Heart left ventricle (tissue), 16 donors: ENCODE data around the gene ZNF341. TPM values are rescaled to one million over a fixed set of nuclear protein-coding genes. Genes with fewer than 3 reads are reported as not detected.

Experiments
- ATAC-seq, 4 donors: fragments of 200-7000 bp; cut with Tn5 transposase; one replicate each; pipeline ENCODE4 v1.9.1; 2020 to 2022; ENCODE audit warnings: moderate library complexity in 4 of 4, mild to moderate bottlenecking in 3 of 4, moderate number of reproducible peaks in 1 of 4
- DNase-seq, 5 donors: peaks; one replicate each; pipeline ENCODE4 v3.0.0-alpha.2; 2020
- H3K27ac ChIP-seq, 12 donors: fragments of 200-600 bp; sonication (generic) in 4 of 12; one replicate each; pipeline versions ENCODE4 v1.5.0 to v1.8.0; 2016 to 2022; ENCODE audit warnings: mild to moderate bottlenecking in 2 of 12
- H3K27me3 ChIP-seq, 9 donors: fragments of 200-600 bp; sonication (generic) in 2 of 9; one replicate each; pipeline versions ENCODE4 v1.5.1 to v1.8.0; 2016 to 2022; ENCODE audit warnings: mild to moderate bottlenecking in 3 of 9
- H3K36me3 ChIP-seq, 9 donors: fragments of 200-600 bp; sonication (generic) in 2 of 9; one replicate each; pipeline versions ENCODE4 v1.5.0 to v1.8.0; 2018 to 2022; ENCODE audit warnings: mild to moderate bottlenecking in 2 of 9
- H3K4me1 ChIP-seq, 12 donors: fragments of 200-600 bp; sonication (generic) in 4 of 12; one replicate each; pipeline versions ENCODE4 v1.5.0 to v1.8.0; 2016 to 2022; ENCODE audit warnings: mild to moderate bottlenecking in 3 of 12
- H3K4me3 ChIP-seq, 12 donors: fragments of 200-600 bp; sonication (generic) in 4 of 12; one replicate each; pipeline versions ENCODE4 v1.5.0 to v1.8.0; 2017 to 2022; ENCODE audit warnings: mild to moderate bottlenecking in 9 of 12, moderate library complexity in 4 of 12
- H3K9me3 ChIP-seq, 12 donors: fragments of 200-600 bp; sonication (generic) in 4 of 12; one replicate each; pipeline versions ENCODE4 v1.5.0 to v1.8.0; 2016 to 2022; ENCODE audit warnings: mild to moderate bottlenecking in 1 of 12
- CTCF ChIP-seq, 12 donors: fragments of 200-600 bp; sonication (generic) in 4 of 12; IDR thresholded peaks; one replicate each; pipeline versions ENCODE4 v1.5.0 to v1.8.0; 2018 to 2022; ENCODE audit warnings: antibody characterized with exemption in 12 of 12, mild to moderate bottlenecking in 5 of 12
- POLR2A ChIP-seq, 2 donors: fragments of 450-650 bp; IDR thresholded peaks; one replicate each; pipeline ENCODE4 v1.6.1; 2017; ENCODE audit warnings: antibody characterized with exemption in 2 of 2, mild to moderate bottlenecking in 2 of 2, moderate library complexity in 2 of 2
- WGBS, 4 donors: extraction: QIAGEN DNeasy Blood & Tissue Kit in 2 of 4; methylation state at CpG; one replicate each; pipeline versions ENCODE4 v1.1.5 to v1.1.7; 2013 to 2018; 5-methylcytosine and 5-hydroxymethylcytosine counted together
- intact Hi-C, 10 donors: fragments of 100-400 bp; cut with DNase I; formaldehyde crosslinking; loops; one replicate each; pipeline versions ENCODE4 v1.11.1 to v1.14.2; 2022
- long read RNA-seq, 3 donors: library from polyadenylated mRNA; unstranded; transcript quantifications; one replicate each; pipeline ENCODE4 v2.0.0, GENCODE V29; 2020 to 2021
- polyA plus RNA-seq, 2 donors: library from polyadenylated mRNA; stranded (reverse); fragments of 200-250 nt; gene quantifications; one replicate each; pipeline ENCODE4 v1.2.3, GENCODE V29; 2013
- total RNA-seq, 9 donors: library from RNA; depleted of rRNA in 2 of 9; stranded (reverse); fragments of >200 nt in 2 of 9; fragmentation: NEBNext Ultra II Directional in 3 of 9; extraction: Animal tissue kit (Norgen Biotek cat#: 25700) in 3 of 9; gene quantifications; one replicate each; pipeline versions ENCODE4 v1.1.0 to v1.2.4, GENCODE V29; 2016 to 2023
- donor health status: ischemic (EF 13 %, LVEDD 7.1; RV severe dilation, severe dysfunction).
- donor health status: healthy with polysubstance abuse.
- donor health status: DM: no; HTN: yes; CAD: no.
- donor health status: DM: no; HTN: no; CAD: no.
- donor health status: ischemic (EF 25% LVEDD 6.9; RV normal size, moderate dysfunction).
- donor health status: ischemic (EF 25% LVEDD 5.7; RV mildly dilated, moderate dysfunction).
- donor health status: healthy.
- donor health status: DM: yes; HTN: yes; CAD: no.
- donor health status: ischemic (EF 35%, LVEDD 5.7; RV mildly dilated, moderate dysfunction).
- donor health status: nonischemic (EF 11% LVEDD 7.7; RV severe dilation, severe dysfunction).
- donor health status: DM: yes; HTN: yes; CAD: no.
- donor health status: PGD.
- donor health status: ischemic (EF 29% LVEDD 5.4; RV normal size, mild dysfunction).
- donor health status: nonischemic (EF 23%, LVEDD 6.1; RV moderate dilation, normal function).

ZNF341 gene
- 1 to 10 TPM; 1.2 to 3.3 (median 1.5) TPM for total RNA-seq
- 1 to 10 TPM; 1.9 to 2.0 TPM for polyA plus RNA-seq
- long read RNA-seq, donor 1, partial matches to known transcripts: 2 of 2 reads
- long read RNA-seq, donor 1, other reads (novel, unspliced or antisense): 0 of 2 reads
- long read RNA-seq, donor 2, partial matches to known transcripts: 2 of 3 reads
- long read RNA-seq, donor 2, other reads (novel, unspliced or antisense): 0 of 3 reads
- long read RNA-seq, donor 3, partial matches to known transcripts: 3 of 5 reads
- long read RNA-seq, donor 3, other reads (novel, unspliced or antisense): 1 of 5 reads

DNA sequence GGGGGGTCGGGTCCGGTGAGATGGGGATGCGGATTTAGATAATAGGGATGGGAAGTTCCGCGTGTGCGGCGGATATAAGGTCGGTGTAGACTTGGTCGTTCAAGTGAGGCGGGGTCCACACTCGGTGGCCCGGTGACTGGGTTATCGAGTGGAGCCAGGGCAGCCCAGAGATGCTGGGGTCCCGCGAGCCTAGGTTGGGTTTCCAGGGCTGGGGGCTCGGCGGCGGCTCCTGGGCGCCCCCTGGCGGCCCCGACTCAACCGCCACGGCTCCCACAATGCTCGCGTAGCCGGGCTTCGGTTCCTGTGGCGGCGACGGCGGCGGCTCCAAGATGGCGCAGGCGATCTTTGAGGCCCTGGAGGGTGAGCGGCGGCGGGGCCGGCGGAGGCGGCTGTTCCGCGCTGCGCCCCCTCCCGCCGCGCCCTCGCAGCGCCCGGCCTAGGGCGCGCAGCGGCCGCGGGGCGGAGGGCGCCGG is at the start of gene ZNF341:
ZNF341 (plus strand) TSS at position 304 of the 473 bp plus-strand sequence; CDS start at position 330, 26 bp downstream.
- peaks cover 0 to 13% (median 9%) of the 10 kb centered on the region in 12 donors for H3K9me3 ChIP-seq
- TF ChIP-seq CTCF (IDR thresholded peaks at IDR 0.05): peak; percentile 82 to 97 (median 90)
- no peak for TF ChIP-seq POLR2A (IDR thresholded peaks at IDR 0.05)
- ATAC-seq: peak; percentile 72 to 91 (median 88)
- WGBS, 4 donors: 2 to 11% (median 3%) methylated on average over 17 to 57 of the region's 57 CpGs
- DNase-seq: peak; percentile 88 to 94 (median 92)
- H3K27ac ChIP-seq: peak within 1 kb of the TSS; percentile 86 to 99 (median 92)
- H3K4me1 ChIP-seq: peaks cover 0 to 29% (median 20%) of the 10 kb centered on the region in 12 donors
- peak within 1 kb of the TSS; percentile 47 to 71 (median 64) for H3K4me3 ChIP-seq
- H3K27me3 ChIP-seq: no peaks in the 10 kb centered on the region
- intact Hi-C loops: loop anchor here in 6 of 10 donors (2.0 to 5.0 kb wide), 6 partner anchors 59 to 274 kb away; partner anchors contain the start of genes NECAB3 (in 2 of the 6), RALY (in 2 of the 6), ACTL10 (in 1 of the 6) and CHMP4B (in 1 of the 6)
- no peaks in the 10 kb centered on the region for H3K36me3 ChIP-seq

GRCh38 chr20:33684533-33685327 is 47.1 kb upstream of the ZNF341 start:
- H3K4me3 ChIP-seq: peak overlapping the region in 2 of 12 donors; percentile 48 to 56
- no peaks in the 10 kb centered on the region for H3K27me3 ChIP-seq
- no peaks in the 10 kb centered on the region for H3K36me3 ChIP-seq
- TF ChIP-seq POLR2A (IDR thresholded peaks at IDR 0.05) (no peak), CTCF (IDR thresholded peaks at IDR 0.05) (no peak)
- no peak overlapping the region for H3K27ac ChIP-seq
- ATAC-seq (no peak), DNase-seq (no peak)
- peaks cover 0 to 33% (median 14%) of the 10 kb centered on the region in 12 donors for H3K4me1 ChIP-seq
- H3K9me3 ChIP-seq: no peaks in the 10 kb centered on the region
- intact Hi-C loops: loop anchor here in 3 of 10 donors (5.0 to 10.0 kb wide), 2 partner anchors 38 to 310 kb away; partner anchors contain the start of genes PXMP4 (in 3 of the 3) and RALY (in 1 of the 3)
- WGBS, 4 donors: 34 to 50% (median 45%) methylated on average over 9 to 10 of the region's 10 CpGs

DNA sequence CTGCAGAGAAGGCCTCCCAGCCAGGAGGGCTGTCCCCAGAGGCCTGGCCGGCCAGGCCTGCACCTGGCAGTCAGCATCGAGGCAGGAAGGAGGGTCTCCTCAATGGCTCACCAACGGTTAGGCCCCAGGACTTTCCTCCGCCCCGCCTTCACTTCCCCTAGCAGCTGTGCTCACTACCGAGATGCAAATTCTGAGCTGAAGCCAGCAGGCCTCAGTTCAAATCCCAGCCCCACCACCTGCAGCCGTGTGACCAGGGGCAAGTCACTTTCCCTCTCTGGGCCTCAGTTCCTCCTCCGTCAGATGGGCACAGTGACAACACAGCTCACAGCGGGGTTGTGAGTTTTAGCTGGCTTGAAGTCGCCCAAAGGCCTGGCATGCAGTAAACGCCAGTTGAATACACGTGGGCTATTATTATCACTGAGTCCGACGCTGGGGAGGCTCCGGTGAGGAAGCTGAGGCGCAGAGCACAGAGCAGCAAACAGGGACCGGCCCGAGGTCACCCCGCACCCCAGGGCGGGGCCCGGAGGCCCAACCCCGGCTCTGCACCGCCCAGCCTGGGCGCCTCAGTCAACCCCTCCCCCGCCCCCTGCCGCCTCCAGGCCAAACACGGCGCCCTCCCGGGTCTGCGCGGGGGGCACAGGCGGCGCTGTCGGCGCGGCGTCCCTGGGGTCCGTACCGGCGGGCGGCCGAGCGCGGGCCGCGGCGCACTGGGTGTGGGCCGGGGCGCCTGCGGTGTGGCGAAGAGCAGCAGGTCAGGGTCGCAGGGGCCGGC is 46.3 kb upstream of the ZNF341 start:
- Histone ChIP-seq H3K4me3 (peak overlapping the region in 10 of 12 donors; percentile 24 to 73 (median 42)), H3K36me3 (no peaks in the 10 kb centered on the region), H3K9me3 (no peaks in the 10 kb centered on the region), H3K4me1 (peaks cover 0 to 32% (median 14%) of the 10 kb centered on the region in 12 donors), H3K27ac (no peak overlapping the region), H3K27me3 (no peaks in the 10 kb centered on the region)
- DNase-seq: no peak
- TF ChIP-seq CTCF (IDR thresholded peaks at IDR 0.05) (no peak), POLR2A (IDR thresholded peaks at IDR 0.05) (no peak)
- intact Hi-C loops: loop anchor here in 3 of 10 donors (5.0 to 10.0 kb wide), 2 partner anchors 37 to 309 kb away; partner anchors contain the start of genes PXMP4 (in 3 of the 3) and RALY (in 1 of the 3)
- ATAC-seq: no peak
- 0 to 7% (median 3%) methylated on average over 4 to 53 of the region's 53 CpGs for WGBS, 4 donors
